Sigmoid colon (tissue), 7 donors: ENCODE data around the gene CENPP. TPM values are rescaled to one million over a fixed set of nuclear protein-coding genes. Genes with fewer than 3 reads are reported as not detected.

Experiments
- DNase-seq: peaks from one replicate; pipeline ENCODE4 v3.0.0-alpha.2; 2019
- H3K27ac ChIP-seq, 4 donors: fragments of 200-600 bp; sonication (generic); one replicate each; pipeline ENCODE4 v1.5.1; 2016 to 2019; ENCODE audit warnings: mild to moderate bottlenecking in 1 of 4
- H3K27me3 ChIP-seq, 3 donors: fragments of 200-600 bp; sonication (generic); one replicate each; pipeline ENCODE4 v1.5.1; 2019; ENCODE audit warnings: mild to moderate bottlenecking in 1 of 3
- H3K36me3 ChIP-seq, 4 donors: fragments of 200-600 bp; sonication (generic); one replicate each; pipeline ENCODE4 v1.5.1; 2016 to 2019
- H3K4me1 ChIP-seq, 4 donors: fragments of 200-600 bp; sonication (generic); one replicate each; pipeline ENCODE4 v1.5.1; 2017 to 2019
- H3K4me3 ChIP-seq, 4 donors: fragments of 200-600 bp; sonication (generic); one replicate each; pipeline ENCODE4 v1.5.1; 2017 to 2019; ENCODE audit warnings: mild to moderate bottlenecking in 2 of 4, moderate library complexity in 1 of 4
- H3K9me3 ChIP-seq, 4 donors: fragments of 200-600 bp in 3 of 4; sonication (generic) in 3 of 4; one replicate each; pipeline versions ENCODE4 v1.5.1 to v1.6.1; 2013 to 2019
- CTCF ChIP-seq, 4 experiments: fragments of 450-650 bp in 3 of 4; fragments of 200-600 bp in 1 of 4; IDR thresholded peaks; one replicate each; pipeline ENCODE4 v1.5.1; 2016 to 2019; ENCODE audit warnings: antibody characterized with exemption in 4 of 4, mild to moderate bottlenecking in 3 of 4, moderate library complexity in 2 of 4
- EP300 ChIP-seq, 4 donors: sonication (generic); formaldehyde crosslinking; IDR thresholded peaks; one replicate each; pipeline ENCODE4 v1.6.1; 2017; ENCODE audit warnings: antibody characterized with exemption in 4 of 4
- POLR2A ChIP-seq, 2 donors: fragments of 450-650 bp; IDR thresholded peaks; one replicate each; pipeline ENCODE4 v1.6.1; 2016; ENCODE audit warnings: antibody characterized with exemption in 2 of 2, mild to moderate bottlenecking in 2 of 2, moderate library complexity in 2 of 2
- POLR2AphosphoS5 ChIP-seq, 4 donors: sonication (generic); formaldehyde crosslinking; IDR thresholded peaks; one replicate each; pipeline ENCODE4 v1.6.1; 2017; ENCODE audit warnings: antibody characterized with exemption in 4 of 4
- WGBS, 2 donors: extraction: QIAGEN DNeasy Blood & Tissue Kit; methylation state at CpG; one replicate each; pipeline ENCODE4 v1.1.7; 2013; 5-methylcytosine and 5-hydroxymethylcytosine counted together
- intact Hi-C: fragments of 100-400 bp; cut with DNase I; formaldehyde crosslinking; loops from one replicate; pipeline ENCODE4 v1.15.1; 2023
- polyA plus RNA-seq, 3 donors: library from polyadenylated mRNA; stranded (reverse); fragments of 200-250 nt; gene quantifications; one replicate each; pipeline ENCODE4 v1.2.3, GENCODE V29; 2013
- total RNA-seq, 4 donors: library from RNA; depleted of rRNA; stranded (reverse); fragments of >200 nt; gene quantifications; one replicate each; pipeline ENCODE4 v1.1.0, GENCODE V29; 2016
- donor health status: healthy with polysubstance abuse.
- donor health status: Bipolar disorder and iron deficiency.
- donor health status: healthy.

Gene CENPP
- total and polyA plus RNA-seq, 7 donors: 0.60 to 11.9 (median 2.4) TPM

GRCh38 chr9:92440751-92441046 is 114.9 kb downstream of the CENPP start:
- H3K27me3 ChIP-seq: no peaks in the 10 kb centered on the region
- no peak for TF ChIP-seq POLR2A (IDR thresholded peaks at IDR 0.05)
- H3K9me3 ChIP-seq: no peaks in the 10 kb centered on the region
- H3K4me1 ChIP-seq: peaks cover 0 to 6% (median 2%) of the 10 kb centered on the region in 4 donors
- intact Hi-C loops: loop anchor here (5.0 kb wide), 1 partner anchor 192 kb away; no protein-coding TSS in a partner anchor
- H3K4me3 ChIP-seq: no peak overlapping the region
- WGBS, 2 donors: 79 to 86% methylated on average over 6 of the region's 6 CpGs
- no peak for DNase-seq
- no peaks in the 10 kb centered on the region for H3K36me3 ChIP-seq
- H3K27ac ChIP-seq: no peak overlapping the region

- intact Hi-C loops: loop anchor here (5.0 kb wide), 1 partner anchor 187 kb away; no protein-coding TSS in a partner anchor
- 84 to 92% methylated on average over 4 of the region's 4 CpGs for WGBS, 2 donors
These were observed 119.1 kb downstream of the CENPP start for GRCh38 chr9:92444841-92445240.

GRCh38 chr9:92446536-92446935 is 120.8 kb downstream of the CENPP start:
- TF ChIP-seq CTCF (IDR thresholded peaks at IDR 0.05) (no peak), POLR2AphosphoS5 (IDR thresholded peaks at IDR 0.05) (no peak), EP300 (IDR thresholded peaks at IDR 0.05) (no peak), POLR2A (IDR thresholded peaks at IDR 0.05) (no peak)
- no peak for DNase-seq
- Histone ChIP-seq H3K4me1 (no peaks in the 10 kb centered on the region), H3K27ac (no peak overlapping the region), H3K27me3 (no peaks in the 10 kb centered on the region), H3K9me3 (no peaks in the 10 kb centered on the region), H3K36me3 (no peaks in the 10 kb centered on the region), H3K4me3 (no peak overlapping the region)
- intact Hi-C loops: no loop called here

More at GRCh38 chr9:92444841-92445240, 119.1 kb downstream of the CENPP start:
- TF ChIP-seq CTCF (IDR thresholded peaks at IDR 0.05) (no peak), EP300 (IDR thresholded peaks at IDR 0.05) (no peak), POLR2AphosphoS5 (IDR thresholded peaks at IDR 0.05) (no peak), POLR2A (IDR thresholded peaks at IDR 0.05) (no peak)
- H3K27ac ChIP-seq: no peak overlapping the region
- no peak for DNase-seq
- no peak overlapping the region for H3K4me3 ChIP-seq
- H3K4me1 ChIP-seq: no peaks in the 10 kb centered on the region
- no peaks in the 10 kb centered on the region for H3K9me3 ChIP-seq
- no peaks in the 10 kb centered on the region for H3K36me3 ChIP-seq
- H3K27me3 ChIP-seq: no peaks in the 10 kb centered on the region

- H3K27ac ChIP-seq: no peak overlapping the region
- H3K36me3 ChIP-seq: no peaks in the 10 kb centered on the region
- H3K4me3 ChIP-seq: no peak overlapping the region
- peaks cover 0 to 9% (median 7%) of the 10 kb centered on the region in 4 donors for H3K4me1 ChIP-seq
- H3K27me3 ChIP-seq: no peaks in the 10 kb centered on the region
- 77 to 87% methylated on average over 3 of the region's 3 CpGs for WGBS, 2 donors
- no peaks in the 10 kb centered on the region for H3K9me3 ChIP-seq
- no peak for DNase-seq
- TF ChIP-seq CTCF (IDR thresholded peaks at IDR 0.05): no peak
- no peak for TF ChIP-seq EP300 (IDR thresholded peaks at IDR 0.05)
- no peak for TF ChIP-seq POLR2AphosphoS5 (IDR thresholded peaks at IDR 0.05)
- no peak for TF ChIP-seq POLR2A (IDR thresholded peaks at IDR 0.05)
- intact Hi-C loops: no loop called here
These were observed 129.5 kb downstream of the CENPP start for GRCh38 chr9:92455217-92455616.

GRCh38 chr9:92457576-92457975 is 131.8 kb downstream of the CENPP start:
- Histone ChIP-seq H3K27ac (no peak overlapping the region), H3K9me3 (no peaks in the 10 kb centered on the region), H3K27me3 (no peaks in the 10 kb centered on the region), H3K4me1 (peaks cover 0 to 9% (median 7%) of the 10 kb centered on the region in 4 donors), H3K4me3 (no peak overlapping the region), H3K36me3 (no peaks in the 10 kb centered on the region)
- 95 to 96% methylated on average over 4 of the region's 4 CpGs for WGBS, 2 donors
- TF ChIP-seq POLR2AphosphoS5 (IDR thresholded peaks at IDR 0.05) (no peak), CTCF (IDR thresholded peaks at IDR 0.05) (no peak), EP300 (IDR thresholded peaks at IDR 0.05) (no peak), POLR2A (IDR thresholded peaks at IDR 0.05) (no peak)
- DNase-seq: no peak
- intact Hi-C loops: no loop called here
